Panc1 (cell line): Measurements from ENCODE around the gene TRABD2B. TPM values are rescaled to one million over a fixed set of nuclear protein-coding genes. Genes with fewer than 3 reads are reported as not detected.

Source experiments
- ATAC-seq: fragments of 200-7000 bp; cut with Tn5 transposase; 2 replicates; pipeline ENCODE4 v1.9.1; 2020; ENCODE audit warnings: mild to moderate bottlenecking, moderate library complexity
- BruUV-seq: library from RNA; stranded (reverse); fragments of 400-500 nt; replicated peaks from 2 replicates; lab custom pipeline; 2021; lab: Mats Ljungman, UMichigan
- CTCF ChIA-PET: fragments of 300-600 bp; sonication (Branson Sonifier 250); formaldehyde crosslinking; loops from one replicate; lab custom pipeline; 2022; ENCODE audit warnings: antibody characterized with exemption; lab: Charles Lee
- POLR2A ChIA-PET: fragments of 300-600 bp; sonication (Branson Sonifier 250); formaldehyde crosslinking; loops from one replicate; lab custom pipeline; 2022; ENCODE audit warnings: antibody characterized with exemption; lab: Charles Lee
- DNase-seq: peaks from one replicate; pipeline ENCODE4 v3.0.0-alpha.2; 2010; ENCODE audit warnings: low read depth, low spot score
- H3K27ac ChIP-seq: 2 replicates; pipeline ENCODE4 v1.5.1; 2011; ENCODE audit warnings: mild to moderate bottlenecking, low read length, inconsistent platforms
- H3K27me3 ChIP-seq: fragments of 200-500 bp; sonication (Bioruptor generic); 2 replicates; pipeline ENCODE4 v1.6.0; 2014; ENCODE audit warnings: low read length, inconsistent platforms; ENCODE audit not compliant: control insufficient read depth, insufficient read depth
- H3K36me3 ChIP-seq: fragments of 200-500 bp; sonication (Bioruptor generic); 2 replicates; pipeline ENCODE4 v1.5.1; 2014; ENCODE audit warnings: inconsistent platforms, mild to moderate bottlenecking, low read length, moderate library complexity; ENCODE audit not compliant: control insufficient read depth, insufficient read depth
- H3K4me1 ChIP-seq: 2 replicates; pipeline ENCODE4 v1.5.1; 2011; ENCODE audit warnings: inconsistent platforms, mild to moderate bottlenecking, low read length, moderate library complexity; ENCODE audit not compliant: control insufficient read depth, insufficient read depth
- H3K4me3 ChIP-seq, 2 experiments: 2 replicates each; pipeline ENCODE4 v1.5.1; 2011 to 2012; ENCODE audit warnings: low read depth in 2 of 2, low read length in 2 of 2, mild to moderate bottlenecking in 2 of 2, inconsistent platforms in 1 of 2, moderate library complexity in 1 of 2
- H3K9me3 ChIP-seq: fragments of 200-500 bp; sonication (Bioruptor generic); 2 replicates; pipeline ENCODE4 v1.5.1; 2014; ENCODE audit warnings: low read depth, mild to moderate bottlenecking, inconsistent platforms, low read length, moderate library complexity; ENCODE audit not compliant: control insufficient read depth, insufficient read depth
- POLR2AphosphoS5 ChIP-seq: IDR thresholded peaks from 2 replicates; pipeline ENCODE4 v1.6.1; 2012; ENCODE audit warnings: mild to moderate bottlenecking, low read depth, low read length, moderate library complexity
- SIN3A ChIP-seq: IDR thresholded peaks from 2 replicates; pipeline ENCODE4 v1.6.1; 2012; ENCODE audit warnings: low read depth, mild to moderate bottlenecking, low read length, moderate library complexity, borderline replicate concordance; ENCODE audit not compliant: insufficient read depth
- TCF7L2 ChIP-seq: IDR thresholded peaks from 2 replicates; pipeline ENCODE4 v1.6.1; 2011; ENCODE audit warnings: mild to moderate bottlenecking, low read depth, low read length, inconsistent platforms
- in situ Hi-C: cut with HindIII; loops from 2 replicates; pipeline ENCODE4 v1.10.0; 2016; ENCODE audit warnings: low sequenced_read_pairs, low pct_unique_long_range_greater_than_20kb
- intact Hi-C: fragments of 100-400 bp; cut with micrococcal nuclease; formaldehyde crosslinking; loops from one replicate; pipeline ENCODE4 v1.10.0; 2022; ENCODE audit not compliant: unreplicated experiment
- total RNA-seq: library from RNA; stranded (reverse); gene quantifications from one replicate; pipeline ENCODE4 v1.2.1, GENCODE V29; 2021; ENCODE audit not compliant: unreplicated experiment
- TF ChIP-seq, protein P1 (sequence below), 2 experiments: IDR thresholded peaks; 2 replicates each; pipeline ENCODE4 v1.6.1; 2011 to 2012; ENCODE audit warnings: low read depth in 2 of 2, control low read depth in 1 of 2, low read length in 1 of 2, mild to moderate bottlenecking in 1 of 2, moderate library complexity in 1 of 2; ENCODE audit not compliant: insufficient read depth in 1 of 2
- TF ChIP-seq, protein P2 (sequence below): fragments of 450-650 bp; IDR thresholded peaks from 2 replicates; pipeline ENCODE4 v1.5.1; 2017; ENCODE audit warnings: mild to moderate bottlenecking

The TRABD2B gene
- total RNA-seq, 1 experiment from 2014 or later, result not detected

- H3K4me3 ChIP-seq, result no peak overlapping the region
- no peak overlapping the region for H3K27ac ChIP-seq
- DNase-seq (no peak), ATAC-seq (no peak)
- POLR2A ChIA-PET, result interaction anchor here (1.1 kb wide), 1 partner anchor 408 kb away, joined by 3 read pairs; the partner anchor contains the start of gene STIL
- BruUV-seq, result no TSS peak
- TF ChIP-seq POLR2AphosphoS5 (no peak), SIN3A (no peak), TCF7L2 (no peak)
- TF ChIP-seq, protein P1, sequence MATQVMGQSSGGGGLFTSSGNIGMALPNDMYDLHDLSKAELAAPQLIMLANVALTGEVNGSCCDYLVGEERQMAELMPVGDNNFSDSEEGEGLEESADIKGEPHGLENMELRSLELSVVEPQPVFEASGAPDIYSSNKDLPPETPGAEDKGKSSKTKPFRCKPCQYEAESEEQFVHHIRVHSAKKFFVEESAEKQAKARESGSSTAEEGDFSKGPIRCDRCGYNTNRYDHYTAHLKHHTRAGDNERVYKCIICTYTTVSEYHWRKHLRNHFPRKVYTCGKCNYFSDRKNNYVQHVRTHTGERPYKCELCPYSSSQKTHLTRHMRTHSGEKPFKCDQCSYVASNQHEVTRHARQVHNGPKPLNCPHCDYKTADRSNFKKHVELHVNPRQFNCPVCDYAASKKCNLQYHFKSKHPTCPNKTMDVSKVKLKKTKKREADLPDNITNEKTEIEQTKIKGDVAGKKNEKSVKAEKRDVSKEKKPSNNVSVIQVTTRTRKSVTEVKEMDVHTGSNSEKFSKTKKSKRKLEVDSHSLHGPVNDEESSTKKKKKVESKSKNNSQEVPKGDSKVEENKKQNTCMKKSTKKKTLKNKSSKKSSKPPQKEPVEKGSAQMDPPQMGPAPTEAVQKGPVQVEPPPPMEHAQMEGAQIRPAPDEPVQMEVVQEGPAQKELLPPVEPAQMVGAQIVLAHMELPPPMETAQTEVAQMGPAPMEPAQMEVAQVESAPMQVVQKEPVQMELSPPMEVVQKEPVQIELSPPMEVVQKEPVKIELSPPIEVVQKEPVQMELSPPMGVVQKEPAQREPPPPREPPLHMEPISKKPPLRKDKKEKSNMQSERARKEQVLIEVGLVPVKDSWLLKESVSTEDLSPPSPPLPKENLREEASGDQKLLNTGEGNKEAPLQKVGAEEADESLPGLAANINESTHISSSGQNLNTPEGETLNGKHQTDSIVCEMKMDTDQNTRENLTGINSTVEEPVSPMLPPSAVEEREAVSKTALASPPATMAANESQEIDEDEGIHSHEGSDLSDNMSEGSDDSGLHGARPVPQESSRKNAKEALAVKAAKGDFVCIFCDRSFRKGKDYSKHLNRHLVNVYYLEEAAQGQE (IDR thresholded peaks at IDR 0.05; ENCODE audit: insufficient read depth in 1 of 2, low read depth in 2 of 2, low read length in 1 of 2), result no peak
- TF ChIP-seq, protein P2, sequence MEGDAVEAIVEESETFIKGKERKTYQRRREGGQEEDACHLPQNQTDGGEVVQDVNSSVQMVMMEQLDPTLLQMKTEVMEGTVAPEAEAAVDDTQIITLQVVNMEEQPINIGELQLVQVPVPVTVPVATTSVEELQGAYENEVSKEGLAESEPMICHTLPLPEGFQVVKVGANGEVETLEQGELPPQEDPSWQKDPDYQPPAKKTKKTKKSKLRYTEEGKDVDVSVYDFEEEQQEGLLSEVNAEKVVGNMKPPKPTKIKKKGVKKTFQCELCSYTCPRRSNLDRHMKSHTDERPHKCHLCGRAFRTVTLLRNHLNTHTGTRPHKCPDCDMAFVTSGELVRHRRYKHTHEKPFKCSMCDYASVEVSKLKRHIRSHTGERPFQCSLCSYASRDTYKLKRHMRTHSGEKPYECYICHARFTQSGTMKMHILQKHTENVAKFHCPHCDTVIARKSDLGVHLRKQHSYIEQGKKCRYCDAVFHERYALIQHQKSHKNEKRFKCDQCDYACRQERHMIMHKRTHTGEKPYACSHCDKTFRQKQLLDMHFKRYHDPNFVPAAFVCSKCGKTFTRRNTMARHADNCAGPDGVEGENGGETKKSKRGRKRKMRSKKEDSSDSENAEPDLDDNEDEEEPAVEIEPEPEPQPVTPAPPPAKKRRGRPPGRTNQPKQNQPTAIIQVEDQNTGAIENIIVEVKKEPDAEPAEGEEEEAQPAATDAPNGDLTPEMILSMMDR, result no peak
- in situ Hi-C loops, result no loop called here
- CTCF ChIA-PET, result no interaction called here
- no peaks in the 10 kb centered on the region for H3K9me3 ChIP-seq
- intact Hi-C loops, result no loop called here
- peaks cover 15% of the 10 kb centered on the region; the same call in 1 of the 2 replicates for H3K4me1 ChIP-seq
- peaks cover 26% of the 10 kb centered on the region for H3K27me3 ChIP-seq
- no peaks in the 10 kb centered on the region for H3K36me3 ChIP-seq
These were observed 275.1 kb downstream of the TRABD2B start for GRCh38 chr1:47722101-47722500.

DNA sequence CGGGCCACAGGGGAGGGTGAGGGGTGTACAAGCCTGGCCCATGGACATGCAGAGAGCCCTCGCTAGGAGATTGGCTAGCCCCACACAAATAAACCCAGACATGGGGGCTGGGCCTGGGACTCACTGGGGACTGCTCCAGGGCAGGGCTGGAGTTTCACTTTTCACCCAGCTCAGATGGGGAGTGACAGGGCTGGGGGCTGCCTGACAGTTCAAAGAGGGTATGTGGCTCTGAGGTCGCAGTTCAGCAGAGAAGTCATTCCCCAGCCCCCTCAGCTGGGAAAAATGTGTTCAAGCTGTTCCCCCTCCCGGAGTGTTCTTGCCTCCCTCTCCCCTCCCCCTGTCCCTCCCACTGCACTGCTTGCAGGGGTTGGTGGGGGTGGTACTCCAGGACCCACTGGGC, 277.1 kb downstream of the TRABD2B start:
- H3K9me3 ChIP-seq, result no peaks in the 10 kb centered on the region
- DNase-seq (no peak), ATAC-seq (no peak)
- no TSS peak for BruUV-seq
- H3K36me3 ChIP-seq, result no peaks in the 10 kb centered on the region
- intact Hi-C loops (no loop called here), in situ Hi-C loops (no loop called here)
- CTCF ChIA-PET, result no interaction called here
- POLR2A ChIA-PET, result no interaction called here
- no peak overlapping the region for H3K4me3 ChIP-seq
- no peak overlapping the region for H3K27ac ChIP-seq
- TF ChIP-seq POLR2AphosphoS5 (no peak), TCF7L2 (no peak), SIN3A (no peak)
- TF ChIP-seq, protein P1 (IDR thresholded peaks at IDR 0.05; ENCODE audit: insufficient read depth in 1 of 2, low read depth in 2 of 2, low read length in 1 of 2), result no peak
- TF ChIP-seq, protein P2, result no peak
- peaks cover 39% of the 10 kb centered on the region for H3K27me3 ChIP-seq
- H3K4me1 ChIP-seq, result peaks cover 5% of the 10 kb centered on the region; the same call in 1 of the 2 replicates
